HFFc6 (cell line): ENCODE data around the gene AFAP1. TPM values are rescaled to one million over a fixed set of nuclear protein-coding genes. Genes with fewer than 3 reads are reported as not detected.

ENCODE experiments used
- DNase-seq: peaks from one replicate; pipeline ENCODE4 v3.0.0-alpha.2; 2018
- H3K27ac Mint-ChIP-seq: 2 replicates; pipeline ENCODE4 v1.8.0; 2020; ENCODE audit warnings: mild to moderate bottlenecking, mixed read lengths
- H3K27me3 Mint-ChIP-seq: 2 replicates; pipeline ENCODE4 v1.8.0; 2021; ENCODE audit warnings: mild to moderate bottlenecking, moderate library complexity, mixed read lengths; ENCODE audit not compliant: insufficient read depth
- H3K36me3 Mint-ChIP-seq: 2 replicates; pipeline ENCODE4 v1.8.0; 2021; ENCODE audit warnings: low read depth, mixed read lengths
- H3K4me1 Mint-ChIP-seq: 2 replicates; pipeline ENCODE4 v1.8.0; 2020; ENCODE audit warnings: low read depth, mixed read lengths
- H3K4me3 Mint-ChIP-seq: 2 replicates; pipeline ENCODE4 v1.8.0; 2020; ENCODE audit warnings: mild to moderate bottlenecking, moderate library complexity, mixed read lengths
- H3K9me3 Mint-ChIP-seq: 2 replicates; pipeline ENCODE4 v1.8.0; 2020; ENCODE audit warnings: mild to moderate bottlenecking, mixed read lengths
- CTCF ChIP-seq: fragments of 200-600 bp; sonication (generic); IDR thresholded peaks from 2 replicates; pipeline ENCODE4 v1.5.0; 2021; ENCODE audit warnings: antibody characterized with exemption, mild to moderate bottlenecking
- total RNA-seq, 6 experiments: library from RNA; stranded (reverse); fragmentation: NEBNext Ultra II Directional; extraction: Animal tissue kit (Norgen Biotek cat#: 25700); gene quantifications; 2 replicates in 1 of 6; 3 replicates in 5 of 6; pipeline ENCODE4 v1.2.3, GENCODE V29; 2021

Gene AFAP1
- total RNA-seq, 6 experiments from 2014 or later = 99.7 to 116 (median 107) TPM

GRCh38 chr4:7766086-7766485 lies 173.6 kb downstream of the AFAP1 start:
- Mint-ChIP-seq H3K36me3 (peaks cover 68% of the 10 kb centered on the region), H3K4me1 (peaks cover 35% of the 10 kb centered on the region), H3K4me3 (no peak overlapping the region), H3K9me3 (no peaks in the 10 kb centered on the region), H3K27ac (peak overlapping the region; percentile 50; the same call in 1 of the 2 replicates), H3K27me3 (peaks cover 36% of the 10 kb centered on the region)
- no peak for TF ChIP-seq CTCF
- DNase-seq = no peak

GRCh38 chr4:7765666-7766065 lies 174.0 kb downstream of the AFAP1 start:
- Mint-ChIP-seq H3K27me3 (peaks cover 34% of the 10 kb centered on the region), H3K4me1 (peaks cover 35% of the 10 kb centered on the region), H3K27ac (peak overlapping the region; percentile 50), H3K36me3 (peaks cover 63% of the 10 kb centered on the region), H3K9me3 (no peaks in the 10 kb centered on the region), H3K4me3 (peak overlapping the region; percentile 20; the same call in 1 of the 2 replicates)
- DNase-seq = no peak
- no peak for TF ChIP-seq CTCF

GRCh38 chr4:7764466-7764865 lies 175.2 kb downstream of the AFAP1 start:
- no peak overlapping the region for H3K4me3 Mint-ChIP-seq
- H3K9me3 Mint-ChIP-seq = no peaks in the 10 kb centered on the region
- peaks cover 52% of the 10 kb centered on the region for H3K36me3 Mint-ChIP-seq
- H3K27me3 Mint-ChIP-seq = peaks cover 35% of the 10 kb centered on the region
- TF ChIP-seq CTCF = no peak
- peaks cover 26% of the 10 kb centered on the region for H3K4me1 Mint-ChIP-seq
- H3K27ac Mint-ChIP-seq = peak overlapping the region; percentile 26; the same call in 1 of the 2 replicates
- no peak for DNase-seq

GRCh38 chr4:7763788-7764187 lies 175.9 kb downstream of the AFAP1 start:
- H3K36me3 Mint-ChIP-seq = peaks cover 49% of the 10 kb centered on the region
- H3K27me3 Mint-ChIP-seq = peaks cover 40% of the 10 kb centered on the region
- H3K9me3 Mint-ChIP-seq = no peaks in the 10 kb centered on the region
- H3K27ac Mint-ChIP-seq = peak overlapping the region; percentile 26
- no peak for TF ChIP-seq CTCF
- peak overlapping the region; percentile 9; the same call in 1 of the 2 replicates for H3K4me3 Mint-ChIP-seq
- H3K4me1 Mint-ChIP-seq = peaks cover 26% of the 10 kb centered on the region
- peak; percentile 67 for DNase-seq

- peaks cover 43% of the 10 kb centered on the region for H3K27me3 Mint-ChIP-seq
- peak overlapping the region; percentile 26; the same call in 1 of the 2 replicates for H3K27ac Mint-ChIP-seq
Observed at GRCh38 chr4:7763106-7763505, 176.6 kb downstream of the AFAP1 start.

More at GRCh38 chr4:7763106-7763505, 176.6 kb downstream of the AFAP1 start:
- H3K4me3 Mint-ChIP-seq = peak overlapping the region; percentile 9; the same call in 1 of the 2 replicates
- H3K9me3 Mint-ChIP-seq = peaks cover 4% of the 10 kb centered on the region; the same call in 1 of the 2 replicates
- H3K36me3 Mint-ChIP-seq = peaks cover 44% of the 10 kb centered on the region
- peaks cover 26% of the 10 kb centered on the region for H3K4me1 Mint-ChIP-seq
- DNase-seq = no peak
- TF ChIP-seq CTCF = no peak
